Rectal smooth muscle tissue (tissue), 1 donor: ENCODE data around the gene PGLYRP1.

Experiments
- H3K27ac ChIP-seq: one replicate; pipeline ENCODE4 v1.7.0; 2013; ENCODE audit warnings: low read depth, low read length, inconsistent platforms
- H3K27me3 ChIP-seq: one replicate; pipeline ENCODE4 v1.7.0; 2013; ENCODE audit warnings: low read length; ENCODE audit not compliant: control insufficient read depth, insufficient read depth
- H3K36me3 ChIP-seq: one replicate; pipeline ENCODE4 v1.7.0; 2013; ENCODE audit warnings: low read length; ENCODE audit not compliant: control insufficient read depth, insufficient read depth
- H3K4me1 ChIP-seq: one replicate; pipeline ENCODE4 v1.7.0; 2013; ENCODE audit warnings: low read length; ENCODE audit not compliant: control insufficient read depth, insufficient read depth
- H3K4me3 ChIP-seq: one replicate; pipeline ENCODE4 v1.7.0; 2013; ENCODE audit warnings: low read length
- H3K9ac ChIP-seq: one replicate; pipeline ENCODE4 v1.7.0; 2013; ENCODE audit warnings: low read length

Gene PGLYRP1

GRCh38 chr19:46023311-46023779, 492 bp upstream of the PGLYRP1 start:
- Histone ChIP-seq H3K36me3 (no peaks in the 10 kb centered on the region), H3K27ac (no peak overlapping the region), H3K4me1 (no peaks in the 10 kb centered on the region), H3K9ac (no peak overlapping the region), H3K4me3 (no peak overlapping the region), H3K27me3 (peaks cover 19% of the 10 kb centered on the region)

GRCh38 chr19:46022061-46022430, 807 bp downstream of the PGLYRP1 start:
- Histone ChIP-seq H3K4me1 (no peaks in the 10 kb centered on the region), H3K4me3 (no peak overlapping the region), H3K27ac (no peak overlapping the region), H3K36me3 (no peaks in the 10 kb centered on the region), H3K9ac (no peak overlapping the region), H3K27me3 (peaks cover 19% of the 10 kb centered on the region)

GRCh38 chr19:46021531-46022041, 1.3 kb downstream of the PGLYRP1 start:
- Histone ChIP-seq H3K27me3 (peaks cover 17% of the 10 kb centered on the region), H3K27ac (no peak overlapping the region), H3K4me3 (no peak overlapping the region), H3K4me1 (no peaks in the 10 kb centered on the region), H3K36me3 (no peaks in the 10 kb centered on the region), H3K9ac (no peak overlapping the region)

GRCh38 chr19:46020819-46021125, 2.1 kb downstream of the PGLYRP1 start:
- Histone ChIP-seq H3K4me3 (no peak overlapping the region), H3K27ac (no peak overlapping the region), H3K4me1 (peaks cover 4% of the 10 kb centered on the region), H3K9ac (no peak overlapping the region), H3K36me3 (no peaks in the 10 kb centered on the region), H3K27me3 (peaks cover 20% of the 10 kb centered on the region)

GRCh38 chr19:46019270-46019669, 3.6 kb downstream of the PGLYRP1 start:
- H3K27ac ChIP-seq, result no peak overlapping the region
- peaks cover 31% of the 10 kb centered on the region for H3K27me3 ChIP-seq
- no peak overlapping the region for H3K4me3 ChIP-seq
- no peaks in the 10 kb centered on the region for H3K36me3 ChIP-seq
- peaks cover 8% of the 10 kb centered on the region for H3K4me1 ChIP-seq
- H3K9ac ChIP-seq, result no peak overlapping the region

- Histone ChIP-seq H3K36me3 (no peaks in the 10 kb centered on the region), H3K9ac (no peak overlapping the region), H3K27ac (no peak overlapping the region), H3K27me3 (peaks cover 28% of the 10 kb centered on the region), H3K4me3 (no peak overlapping the region), H3K4me1 (peaks cover 8% of the 10 kb centered on the region)
Observed at GRCh38 chr19:46018729-46019251, 4.1 kb downstream of the PGLYRP1 start.

- Histone ChIP-seq H3K36me3 (no peaks in the 10 kb centered on the region), H3K4me3 (no peak overlapping the region), H3K4me1 (peaks cover 8% of the 10 kb centered on the region), H3K27me3 (peaks cover 24% of the 10 kb centered on the region), H3K9ac (no peak overlapping the region), H3K27ac (no peak overlapping the region)
Observed at GRCh38 chr19:46017874-46018675, 4.8 kb downstream of the PGLYRP1 start.

GRCh38 chr19:46017095-46017429, 5.8 kb downstream of the PGLYRP1 start:
- Histone ChIP-seq H3K36me3 (no peaks in the 10 kb centered on the region), H3K27me3 (peaks cover 19% of the 10 kb centered on the region), H3K27ac (no peak overlapping the region), H3K9ac (no peak overlapping the region), H3K4me3 (peak overlapping the region; percentile 10), H3K4me1 (peaks cover 8% of the 10 kb centered on the region)

- Histone ChIP-seq H3K4me1 (peaks cover 8% of the 10 kb centered on the region), H3K4me3 (peak overlapping the region; percentile 93), H3K27ac (no peak overlapping the region), H3K27me3 (peaks cover 19% of the 10 kb centered on the region), H3K9ac (no peak overlapping the region), H3K36me3 (no peaks in the 10 kb centered on the region)
Observed at GRCh38 chr19:46016426-46017094, 6.3 kb downstream of the PGLYRP1 start.

- no peaks in the 10 kb centered on the region for H3K36me3 ChIP-seq
- no peak overlapping the region for H3K27ac ChIP-seq
- H3K27me3 ChIP-seq, result peaks cover 19% of the 10 kb centered on the region
- H3K9ac ChIP-seq, result no peak overlapping the region
- peak overlapping the region; percentile 93 for H3K4me3 ChIP-seq
- peaks cover 8% of the 10 kb centered on the region for H3K4me1 ChIP-seq
Observed at GRCh38 chr19:46015687-46016425, 7.0 kb downstream of the PGLYRP1 start.

GRCh38 chr19:46014941-46015686, 7.7 kb downstream of the PGLYRP1 start:
- H3K27me3 ChIP-seq, result peaks cover 19% of the 10 kb centered on the region

GRCh38 chr19:46014534-46014933, 8.3 kb downstream of the PGLYRP1 start:
- H3K4me3 ChIP-seq, result peak overlapping the region; percentile 45
- H3K27ac ChIP-seq, result no peak overlapping the region
- no peak overlapping the region for H3K9ac ChIP-seq

More at GRCh38 chr19:46014941-46015686, 7.7 kb downstream of the PGLYRP1 start:
- no peak overlapping the region for H3K9ac ChIP-seq
- no peaks in the 10 kb centered on the region for H3K36me3 ChIP-seq
- peak overlapping the region; percentile 93 for H3K4me3 ChIP-seq
- no peak overlapping the region for H3K27ac ChIP-seq
- H3K4me1 ChIP-seq, result peaks cover 8% of the 10 kb centered on the region

More at GRCh38 chr19:46014534-46014933, 8.3 kb downstream of the PGLYRP1 start:
- Histone ChIP-seq H3K4me1 (peaks cover 8% of the 10 kb centered on the region), H3K36me3 (no peaks in the 10 kb centered on the region), H3K27me3 (peaks cover 19% of the 10 kb centered on the region)
